Glomerular visceral epithelial cell (primary cell): ENCODE results near the gene FOXN3.
A peak's percentile ranks its signal among the peaks of the same experiment; 100 is the strongest.

Source experiments
- DNase-seq: peaks from one replicate; pipeline ENCODE4 v3.0.0-alpha.2; 2016; ENCODE audit errors: extremely low spot score

FOXN3 gene

DNA sequence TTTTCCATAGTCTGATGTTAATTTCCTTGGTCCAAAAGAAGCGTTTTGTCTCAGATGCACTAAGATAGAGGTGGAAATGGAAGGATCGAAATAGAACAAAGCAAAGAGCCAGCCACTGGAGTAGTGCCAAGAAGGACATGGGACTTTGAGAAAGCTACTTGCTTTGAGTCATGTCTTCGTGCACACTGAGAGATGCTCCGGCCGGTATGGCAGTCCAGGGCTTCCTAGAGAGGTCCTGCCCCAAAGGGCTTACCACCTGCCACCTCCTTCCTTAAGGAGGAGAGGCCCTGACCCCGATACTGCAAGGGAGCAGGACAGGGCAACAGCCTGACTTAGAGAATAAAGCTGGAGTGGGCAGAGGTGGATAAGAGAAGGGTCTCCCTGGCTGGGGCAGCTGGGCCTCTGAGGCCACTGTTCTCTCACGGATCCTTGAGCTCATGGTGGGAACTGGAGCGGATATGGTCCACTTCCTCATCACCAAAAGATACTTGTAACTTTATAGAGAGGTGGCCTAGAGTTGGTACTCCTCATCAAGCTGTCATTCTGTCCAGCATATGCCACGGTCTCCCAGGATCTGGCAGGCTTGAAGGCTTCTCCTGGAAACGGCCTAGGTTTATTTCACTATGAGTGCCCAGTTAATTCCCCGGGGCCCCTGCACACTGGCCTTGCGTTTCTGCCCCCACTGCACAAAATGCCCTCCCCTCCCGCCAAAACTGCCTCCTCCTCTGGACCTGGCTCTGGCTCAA is 57.4 kb downstream of the FOXN3 start:
- DNase-seq: no peak

DNA sequence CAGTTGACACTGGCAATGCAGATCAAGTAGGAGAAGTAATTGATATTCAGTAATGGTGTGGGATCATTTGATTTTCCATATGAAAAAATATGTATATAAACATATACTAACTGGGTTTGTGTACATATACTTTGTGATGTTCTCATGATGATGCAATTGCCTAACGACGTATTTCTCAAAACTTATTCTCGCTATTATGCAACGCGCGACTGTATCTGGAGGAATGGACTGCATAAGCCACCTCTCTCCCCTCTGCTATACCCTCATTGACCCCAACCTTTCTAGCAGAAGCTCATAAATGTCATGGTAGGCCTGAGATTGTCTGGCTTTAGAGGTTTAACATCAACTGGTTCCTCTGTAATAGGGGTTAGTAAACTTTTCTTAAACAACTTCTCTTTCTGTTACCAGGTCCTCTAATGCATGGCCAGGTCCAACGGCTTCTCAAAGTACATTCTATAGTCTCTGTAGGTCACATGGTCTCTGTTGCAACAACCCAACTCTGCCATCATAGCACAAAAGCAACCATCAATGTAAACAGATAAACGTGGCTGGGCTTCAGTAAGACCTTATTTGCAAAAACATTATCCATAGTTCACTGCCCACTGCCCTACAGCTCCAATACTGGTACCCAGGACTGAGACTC is 59.3 kb downstream of the FOXN3 start:
- no peak for DNase-seq

DNA sequence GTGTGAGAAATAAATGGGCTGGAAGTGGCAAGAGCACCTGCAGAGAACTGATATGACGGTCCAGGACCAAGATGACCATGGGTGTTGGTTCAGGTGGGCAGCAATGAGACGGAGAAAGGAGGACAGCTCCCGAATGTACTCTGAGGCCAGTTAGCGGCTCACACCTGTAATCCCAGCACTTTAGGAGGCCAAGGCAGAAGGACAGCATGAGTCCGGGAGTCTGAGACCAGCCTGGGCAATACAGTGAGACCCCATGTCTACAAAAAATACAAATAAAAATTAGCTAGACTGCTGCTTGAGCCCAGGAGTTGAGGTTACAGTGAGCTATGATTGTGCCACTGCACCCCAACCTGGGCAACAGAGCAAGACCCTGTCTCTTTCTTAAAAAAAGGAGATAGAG is 60.1 kb downstream of the FOXN3 start:
- no peak for DNase-seq

DNA sequence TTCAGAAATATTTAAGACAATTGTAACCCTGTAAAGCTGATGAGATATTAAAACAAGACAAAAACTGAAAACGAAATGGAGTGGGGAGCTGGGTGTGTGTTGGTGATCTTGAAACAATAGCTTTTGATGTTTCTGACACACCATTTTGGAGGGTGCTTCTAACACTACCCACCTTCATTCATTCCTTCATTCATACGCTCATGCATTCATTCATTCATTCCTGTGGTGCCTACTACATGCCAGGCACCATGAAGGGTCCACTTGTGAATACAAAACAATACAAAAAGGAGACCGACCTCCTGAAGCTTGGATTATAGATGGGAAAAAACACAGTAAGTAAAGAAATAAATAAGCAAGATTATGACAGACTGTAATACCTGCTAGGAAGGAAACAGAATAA is 60.5 kb downstream of the FOXN3 start:
- no peak for DNase-seq

DNA sequence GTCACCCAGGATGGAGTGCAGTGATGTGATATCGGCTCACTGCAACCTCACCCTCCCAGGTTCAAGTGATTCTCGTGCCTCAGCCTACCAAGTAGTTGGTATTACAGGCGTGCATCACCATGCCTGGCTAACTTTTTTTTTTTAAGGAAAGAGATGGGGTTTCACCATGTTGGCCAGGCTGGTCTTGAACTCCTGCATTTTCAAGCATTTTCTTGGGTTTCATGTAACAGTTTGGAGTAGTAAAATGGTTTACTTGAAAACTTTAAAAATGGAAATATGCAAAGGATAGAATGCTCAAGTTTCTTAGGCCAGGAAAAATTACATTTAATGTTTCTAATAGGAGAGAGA is 63.3 kb downstream of the FOXN3 start:
- no peak for DNase-seq

GRCh38 chr14:89352976-89353765 is 63.9 kb downstream of the FOXN3 start:
- DNase-seq: no peak

GRCh38 chr14:89351516-89352404 is 65.3 kb downstream of the FOXN3 start:
- DNase-seq: no peak

DNA sequence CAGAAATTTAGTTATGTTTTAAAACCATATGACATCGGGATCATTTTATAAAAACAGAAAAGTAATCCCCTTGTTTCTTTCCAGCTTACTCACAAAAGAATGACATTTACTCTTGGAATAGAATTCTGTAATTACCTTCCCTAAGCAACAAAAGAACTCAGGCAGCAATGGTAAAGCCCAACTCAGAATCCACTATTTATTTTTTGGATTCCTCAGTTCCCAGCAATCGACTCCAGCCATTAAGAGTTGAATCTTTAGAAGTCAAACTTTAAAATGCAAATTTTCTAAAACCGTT is 65.9 kb downstream of the FOXN3 start:
- DNase-seq: no peak

DNA sequence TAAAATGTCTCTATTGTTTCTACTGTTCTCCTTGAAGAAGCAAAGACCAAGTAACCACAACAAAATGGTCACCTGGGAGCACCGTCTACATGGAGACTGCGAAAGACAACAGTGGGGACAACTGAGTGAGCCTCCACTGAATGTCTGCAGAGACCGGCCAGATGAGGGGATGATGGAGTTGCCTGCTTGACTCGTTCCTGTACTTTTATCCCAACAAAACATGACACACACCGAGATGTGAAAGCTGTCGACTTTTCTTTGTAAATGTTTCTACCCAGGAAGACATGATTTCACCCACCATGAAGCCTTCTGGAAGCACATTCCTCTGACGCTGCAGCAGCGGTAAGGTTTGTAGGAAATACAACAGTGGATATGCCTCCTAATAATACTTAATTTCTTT is 66.9 kb downstream of the FOXN3 start:
- DNase-seq: no peak

DNA sequence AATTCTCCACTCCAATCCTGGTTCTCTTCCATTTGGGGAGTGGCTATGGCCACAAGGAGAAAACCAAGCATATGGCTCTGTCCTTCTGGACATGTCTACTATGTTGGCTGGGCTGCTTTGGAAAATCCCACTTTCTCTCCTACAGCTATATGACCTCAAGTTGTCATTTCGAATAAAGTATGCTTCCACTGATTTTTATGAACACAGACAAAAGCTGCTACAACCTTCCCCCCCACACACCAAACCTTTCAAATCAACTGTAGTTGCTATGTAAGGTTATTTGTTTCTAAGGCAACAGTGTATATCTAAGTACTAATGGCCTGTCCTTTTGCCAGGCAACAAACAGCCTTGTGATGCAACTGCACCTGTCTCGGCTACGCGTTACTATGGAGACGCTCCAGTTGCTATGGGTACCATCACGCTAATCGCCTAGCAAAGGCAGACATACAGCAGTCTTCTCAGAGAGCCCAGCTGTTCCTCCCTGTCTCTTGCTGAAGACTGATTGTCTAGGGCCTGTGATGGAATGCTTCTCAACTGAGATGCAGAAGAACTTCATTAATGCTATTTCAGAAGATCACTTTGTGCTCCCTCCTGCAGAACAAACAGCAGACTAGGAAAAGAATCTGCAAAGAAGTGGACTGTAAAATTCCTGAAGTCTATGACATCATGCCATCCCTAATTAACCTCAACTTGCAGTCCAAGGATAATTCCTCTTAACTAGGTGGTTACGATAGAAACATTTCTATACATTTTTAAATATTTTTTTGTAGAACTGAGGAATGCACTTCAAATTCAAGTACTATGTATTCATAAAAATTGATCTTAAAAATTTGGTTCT is 67.6 kb downstream of the FOXN3 start:
- DNase-seq: peak; percentile 26

- no peak for DNase-seq
These were observed 68.3 kb downstream of the FOXN3 start for GRCh38 chr14:89348722-89349121.

DNA sequence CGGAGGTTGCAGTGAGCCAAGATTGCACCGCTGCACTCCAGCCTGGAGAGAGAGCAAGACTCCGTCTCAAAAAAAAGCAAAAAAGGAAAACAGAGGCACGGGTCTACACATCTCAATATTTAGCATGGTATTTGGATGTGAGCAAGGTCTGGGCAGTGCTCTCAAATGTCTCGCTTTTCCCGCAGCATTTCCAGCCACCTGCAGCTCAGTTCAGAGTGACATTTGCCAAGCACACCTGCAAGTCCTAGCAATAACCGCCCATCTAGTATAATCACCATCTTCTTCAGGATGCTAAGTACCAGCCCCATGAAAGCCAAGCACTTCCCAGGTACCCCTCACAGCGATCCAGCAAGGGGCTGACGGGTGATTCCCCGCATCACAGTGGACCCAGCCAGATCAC is 69.1 kb downstream of the FOXN3 start:
- DNase-seq: no peak

GRCh38 chr14:89344920-89345254 is 72.1 kb downstream of the FOXN3 start:
- no peak for DNase-seq

DNA sequence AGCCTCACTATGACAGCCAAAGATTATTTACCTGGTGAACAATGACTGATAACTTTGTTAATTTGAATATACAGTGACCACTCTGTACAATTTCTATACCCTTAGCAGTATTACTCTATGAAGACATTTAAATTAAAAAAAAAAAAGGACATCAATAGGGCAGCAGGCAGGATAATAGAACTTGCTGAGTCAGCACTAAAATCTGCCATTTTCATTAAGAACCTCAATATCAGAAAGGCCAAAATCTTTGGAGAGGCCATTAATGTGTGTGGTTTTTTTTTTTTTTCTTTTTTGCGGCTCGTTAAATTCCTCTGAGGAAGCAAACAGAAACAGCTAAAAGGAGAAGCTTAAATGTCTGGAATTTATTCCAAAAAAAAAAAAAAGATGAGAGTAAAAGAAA is 73.7 kb downstream of the FOXN3 start:
- DNase-seq: no peak

- DNase-seq: no peak
These were observed 75.0 kb downstream of the FOXN3 start for GRCh38 chr14:89342049-89342448.

DNA sequence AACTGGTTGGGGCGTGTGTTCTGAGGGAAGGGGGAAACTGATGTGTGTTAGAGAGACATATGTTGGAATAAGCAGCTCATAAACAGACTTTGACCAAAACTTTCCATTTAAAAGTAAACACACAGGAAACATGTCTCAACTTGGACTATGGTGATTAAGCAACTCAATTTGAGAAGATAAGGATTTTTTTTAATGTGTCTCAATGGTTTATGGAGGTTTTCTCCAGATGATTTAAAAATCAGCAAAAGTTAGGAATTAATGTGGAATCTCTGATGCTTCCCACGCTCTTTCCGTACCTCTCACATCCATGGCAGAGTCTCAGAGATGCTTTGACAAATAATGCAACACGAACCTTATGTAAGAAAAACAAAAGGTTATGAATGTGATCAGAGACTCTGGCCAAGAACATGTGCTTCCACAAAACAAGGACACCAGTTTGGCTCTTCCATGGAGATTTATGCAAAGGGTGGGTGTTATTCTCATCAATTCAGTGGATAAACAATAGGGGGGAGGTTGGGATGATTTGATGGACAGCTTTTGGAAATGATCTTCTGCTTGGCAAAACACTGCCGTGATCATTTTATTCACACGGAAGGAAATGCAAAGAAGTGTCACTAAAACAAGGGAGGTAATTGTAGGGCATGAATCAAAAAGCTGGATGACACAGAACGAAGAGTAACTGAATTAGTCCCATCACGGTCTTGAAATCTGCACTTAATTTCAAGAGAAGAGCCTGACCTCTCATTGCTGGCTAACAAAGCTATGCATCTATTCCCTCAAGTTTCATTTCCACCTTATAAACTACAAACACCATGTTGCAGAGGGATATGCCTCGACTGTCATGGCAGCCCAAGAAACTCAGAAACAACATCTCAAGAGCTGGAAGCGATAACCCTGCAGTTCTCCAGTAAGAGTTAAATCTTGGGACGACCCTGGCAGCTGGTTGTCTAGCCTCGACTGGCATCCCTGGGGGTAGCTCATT is 76.5 kb downstream of the FOXN3 start:
- no peak for DNase-seq

DNA sequence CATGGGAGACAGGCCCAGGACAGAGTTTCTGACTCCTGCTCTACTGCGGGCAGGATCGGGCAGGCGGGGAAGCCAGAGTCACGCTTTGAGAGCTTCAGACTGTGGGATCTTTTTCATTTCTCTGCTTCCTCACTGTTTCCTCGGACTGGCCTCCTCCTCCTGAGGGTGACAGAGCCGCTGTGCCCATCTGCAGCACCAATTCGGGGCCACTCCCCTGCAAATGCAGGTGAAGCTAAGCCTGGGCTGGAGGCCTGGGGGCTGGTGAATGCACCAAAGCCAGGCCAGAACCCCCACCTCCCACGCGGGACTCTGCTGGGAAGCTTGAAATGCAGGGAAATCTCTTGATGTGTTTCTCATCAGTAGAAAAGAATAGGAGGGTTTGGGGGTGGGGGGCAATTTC is 77.5 kb downstream of the FOXN3 start:
- DNase-seq: no peak

DNA sequence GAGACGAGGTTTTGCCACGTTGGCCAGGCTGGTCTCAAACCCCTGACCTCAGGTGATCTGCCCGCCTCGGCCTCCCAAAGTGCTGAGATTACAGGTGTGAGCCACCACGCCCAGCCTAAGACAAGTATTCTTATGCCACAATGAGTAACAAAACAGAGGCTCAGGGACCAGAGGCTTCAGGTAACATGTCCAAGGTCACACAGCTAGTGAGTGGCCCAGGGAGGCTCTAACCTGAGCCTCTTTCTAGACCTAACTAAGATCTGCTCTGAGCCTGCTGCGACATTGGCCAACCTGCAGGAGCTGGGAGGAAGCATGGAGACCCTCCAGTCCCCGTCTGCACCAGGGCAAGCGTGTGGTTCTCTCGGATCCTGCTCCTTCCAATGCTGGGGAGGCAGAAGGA is 77.9 kb downstream of the FOXN3 start:
- DNase-seq: no peak

- no peak for DNase-seq
These were observed 80.7 kb downstream of the FOXN3 start for GRCh38 chr14:89336338-89336737.

- DNase-seq: no peak
These were observed 85.0 kb downstream of the FOXN3 start for GRCh38 chr14:89332031-89332430.
